OCI-LY1 (cell line): ENCODE data around the gene FAT1.

Experiments
- EZH2 ChIP-seq: fragments of 200-600 bp; sonication (generic), shearing (Covaris generic); IDR thresholded peaks from 2 replicates; pipeline ENCODE4 v1.8.0; 2017; ENCODE audit warnings: borderline replicate concordance, mixed run types, mild to moderate bottlenecking, antibody characterized with exemption, low read length, moderate library complexity, mixed read lengths
- TF ChIP-seq, protein P1 (sequence below): fragments of 200-600 bp; sonication (generic), shearing (Covaris generic); IDR thresholded peaks from 2 replicates; pipeline ENCODE4 v1.5.1; 2017; ENCODE audit warnings: mild to moderate bottlenecking, antibody characterized with exemption, low read length, moderate library complexity, mixed read lengths

DNA sequence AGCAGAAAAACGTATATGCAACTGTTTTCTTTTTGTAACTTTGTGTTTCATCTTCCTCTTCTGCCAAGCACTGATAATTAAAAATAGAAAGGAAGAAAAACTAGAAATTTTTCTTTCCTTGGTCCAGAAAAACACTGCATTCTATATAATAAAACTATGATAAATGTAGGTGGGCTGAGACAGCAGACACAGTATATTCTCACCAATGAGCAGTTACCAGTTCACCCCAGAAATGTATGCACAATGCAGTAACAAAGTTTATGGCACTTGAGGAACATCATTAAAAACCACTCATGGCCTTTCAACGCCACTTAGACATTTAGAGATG lies 79.4 kb downstream of the FAT1 start:
- TF ChIP-seq, protein P1, sequence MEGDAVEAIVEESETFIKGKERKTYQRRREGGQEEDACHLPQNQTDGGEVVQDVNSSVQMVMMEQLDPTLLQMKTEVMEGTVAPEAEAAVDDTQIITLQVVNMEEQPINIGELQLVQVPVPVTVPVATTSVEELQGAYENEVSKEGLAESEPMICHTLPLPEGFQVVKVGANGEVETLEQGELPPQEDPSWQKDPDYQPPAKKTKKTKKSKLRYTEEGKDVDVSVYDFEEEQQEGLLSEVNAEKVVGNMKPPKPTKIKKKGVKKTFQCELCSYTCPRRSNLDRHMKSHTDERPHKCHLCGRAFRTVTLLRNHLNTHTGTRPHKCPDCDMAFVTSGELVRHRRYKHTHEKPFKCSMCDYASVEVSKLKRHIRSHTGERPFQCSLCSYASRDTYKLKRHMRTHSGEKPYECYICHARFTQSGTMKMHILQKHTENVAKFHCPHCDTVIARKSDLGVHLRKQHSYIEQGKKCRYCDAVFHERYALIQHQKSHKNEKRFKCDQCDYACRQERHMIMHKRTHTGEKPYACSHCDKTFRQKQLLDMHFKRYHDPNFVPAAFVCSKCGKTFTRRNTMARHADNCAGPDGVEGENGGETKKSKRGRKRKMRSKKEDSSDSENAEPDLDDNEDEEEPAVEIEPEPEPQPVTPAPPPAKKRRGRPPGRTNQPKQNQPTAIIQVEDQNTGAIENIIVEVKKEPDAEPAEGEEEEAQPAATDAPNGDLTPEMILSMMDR: no peak
- no peak for TF ChIP-seq EZH2
